ENCODE measurements around the gene HEPH.

Gene HEPH

DNA sequence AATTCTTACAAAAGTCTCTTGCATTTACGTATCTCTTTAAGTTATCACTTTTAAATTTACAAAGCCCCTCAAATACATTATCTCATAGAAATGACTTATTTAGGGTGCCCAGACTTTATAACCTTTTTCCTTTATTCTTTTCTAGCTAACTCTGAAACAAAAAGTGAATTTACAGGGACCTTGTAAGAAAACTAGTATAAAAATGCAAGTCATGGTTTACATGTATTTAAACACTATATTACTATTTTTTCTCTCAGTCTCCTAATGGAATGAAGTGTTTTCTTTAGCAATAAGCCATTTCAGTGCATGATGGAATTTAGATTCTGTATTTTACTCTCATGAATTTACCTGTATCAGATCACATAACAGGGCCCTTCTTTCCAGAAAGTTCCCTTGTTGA lies 14.5 kb upstream of the HEPH start:
- TF ChIP-seq CTCF (IDR thresholded peaks at IDR 0.05; ENCODE audit: insufficient read depth, low read depth, low read length, missing control alignments) = no peak
- DNase-seq (ENCODE audit: low read depth) = no peak
- H3K4me3 ChIP-seq (ENCODE audit: low read depth, low read length) = no peak overlapping the region

DNA sequence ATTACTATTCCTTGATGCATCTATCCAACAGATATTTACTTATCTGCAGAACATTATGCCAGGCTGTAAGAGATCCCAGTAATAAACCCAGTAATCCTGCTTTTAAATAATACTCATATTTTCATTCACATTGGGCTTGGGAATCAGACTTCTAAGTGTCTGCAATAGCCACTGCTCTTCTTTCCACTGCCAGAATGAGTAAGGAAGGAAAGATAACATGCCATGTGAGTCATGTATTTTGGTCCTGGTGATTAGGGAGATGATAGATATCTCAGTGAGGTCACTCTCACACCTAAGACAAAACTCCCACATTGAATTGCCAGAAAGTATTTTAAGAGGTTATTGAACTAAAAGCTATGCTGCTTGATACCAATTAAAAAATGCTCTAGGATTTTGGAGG lies 13.9 kb upstream of the HEPH start:
- H3K4me3 ChIP-seq (ENCODE audit: low read depth, low read length) = no peak overlapping the region
- no peak for DNase-seq (ENCODE audit: low read depth)
- no peak for TF ChIP-seq CTCF (IDR thresholded peaks at IDR 0.05; ENCODE audit: insufficient read depth, low read depth, low read length, missing control alignments)

DNA sequence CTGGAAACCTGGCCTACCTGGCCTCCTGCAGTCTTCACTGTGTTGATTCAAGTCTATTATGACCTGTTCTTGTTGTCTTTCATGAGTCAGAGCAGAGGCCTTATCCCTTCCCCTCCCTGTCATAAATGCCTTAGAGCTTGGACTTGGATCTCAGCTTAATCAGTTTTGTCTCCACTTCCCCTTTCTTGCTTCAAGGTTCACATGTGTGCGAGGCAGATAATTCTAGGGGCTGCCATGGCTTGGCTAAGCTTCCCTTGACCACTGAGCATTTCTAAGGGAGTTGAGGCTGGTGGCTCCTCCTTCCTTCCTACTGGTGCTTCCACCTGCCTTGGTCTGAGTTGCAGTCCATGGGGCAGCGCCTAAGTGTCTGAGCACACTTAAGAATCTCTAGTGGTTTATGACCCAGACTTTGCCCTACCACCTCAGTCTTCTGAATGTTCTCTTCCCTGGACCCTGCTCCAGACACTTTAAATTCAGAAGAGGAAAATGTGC lies 1.7 kb upstream of the HEPH start:
- no peak overlapping the region for H3K4me3 ChIP-seq (ENCODE audit: low read depth, low read length)
- DNase-seq (ENCODE audit: low read depth) = no peak
- no peak for TF ChIP-seq CTCF (IDR thresholded peaks at IDR 0.05; ENCODE audit: insufficient read depth, low read depth, low read length, missing control alignments)

GRCh38 chrX:66163447-66163846 lies 600 bp upstream of the HEPH start:
- no peak for DNase-seq (ENCODE audit: low read depth)
- H3K4me3 ChIP-seq (ENCODE audit: low read depth, low read length) = no peak overlapping the region
- TF ChIP-seq CTCF (IDR thresholded peaks at IDR 0.05; ENCODE audit: insufficient read depth, low read depth, low read length, missing control alignments) = no peak

GRCh38 chrX:66164470-66164869 lies 423 bp downstream of the HEPH start:
- no peak overlapping the region for H3K4me3 ChIP-seq (ENCODE audit: low read depth, low read length)
- TF ChIP-seq CTCF (IDR thresholded peaks at IDR 0.05; ENCODE audit: insufficient read depth, low read depth, low read length, missing control alignments) = no peak
- DNase-seq (ENCODE audit: low read depth) = no peak

- H3K4me3 ChIP-seq (ENCODE audit: low read depth, low read length) = no peak overlapping the region
- TF ChIP-seq CTCF (IDR thresholded peaks at IDR 0.05; ENCODE audit: insufficient read depth, low read depth, low read length, missing control alignments) = no peak
- DNase-seq (ENCODE audit: low read depth) = no peak
Observed at GRCh38 chrX:66164931-66165330, 884 bp downstream of the HEPH start.

DNA sequence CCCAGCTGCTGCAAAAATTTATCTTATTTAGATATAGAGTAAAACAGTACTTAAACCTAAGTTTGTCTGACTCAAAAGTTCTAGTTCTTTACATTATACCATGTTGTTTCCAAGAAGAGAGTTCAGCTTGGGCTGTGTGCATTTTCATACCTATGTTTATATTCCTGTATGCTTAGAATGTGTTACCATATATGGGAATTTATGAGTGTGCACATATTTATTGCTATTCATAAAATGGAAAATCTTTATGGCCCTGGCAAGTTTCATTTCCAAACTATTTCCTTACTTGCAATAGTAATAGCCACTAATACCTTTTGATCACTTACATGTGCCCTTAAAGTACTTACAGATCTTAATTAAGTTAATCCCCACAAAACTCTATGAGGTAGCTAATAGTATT lies 2.6 kb downstream of the HEPH start:
- DNase-seq (ENCODE audit: low read depth) = no peak
- no peak overlapping the region for H3K4me3 ChIP-seq (ENCODE audit: low read depth, low read length)
- no peak for TF ChIP-seq CTCF (IDR thresholded peaks at IDR 0.05; ENCODE audit: insufficient read depth, low read depth, low read length, missing control alignments)
